ENCODE data around the gene ZBTB33. TPM values are rescaled to one million over a fixed set of nuclear protein-coding genes. Genes with fewer than 3 reads are reported as not detected.

Gene ZBTB33
- total and polyA plus RNA-seq, 8 donors: 1.7 to 12.0 (median 6.0) TPM

DNA sequence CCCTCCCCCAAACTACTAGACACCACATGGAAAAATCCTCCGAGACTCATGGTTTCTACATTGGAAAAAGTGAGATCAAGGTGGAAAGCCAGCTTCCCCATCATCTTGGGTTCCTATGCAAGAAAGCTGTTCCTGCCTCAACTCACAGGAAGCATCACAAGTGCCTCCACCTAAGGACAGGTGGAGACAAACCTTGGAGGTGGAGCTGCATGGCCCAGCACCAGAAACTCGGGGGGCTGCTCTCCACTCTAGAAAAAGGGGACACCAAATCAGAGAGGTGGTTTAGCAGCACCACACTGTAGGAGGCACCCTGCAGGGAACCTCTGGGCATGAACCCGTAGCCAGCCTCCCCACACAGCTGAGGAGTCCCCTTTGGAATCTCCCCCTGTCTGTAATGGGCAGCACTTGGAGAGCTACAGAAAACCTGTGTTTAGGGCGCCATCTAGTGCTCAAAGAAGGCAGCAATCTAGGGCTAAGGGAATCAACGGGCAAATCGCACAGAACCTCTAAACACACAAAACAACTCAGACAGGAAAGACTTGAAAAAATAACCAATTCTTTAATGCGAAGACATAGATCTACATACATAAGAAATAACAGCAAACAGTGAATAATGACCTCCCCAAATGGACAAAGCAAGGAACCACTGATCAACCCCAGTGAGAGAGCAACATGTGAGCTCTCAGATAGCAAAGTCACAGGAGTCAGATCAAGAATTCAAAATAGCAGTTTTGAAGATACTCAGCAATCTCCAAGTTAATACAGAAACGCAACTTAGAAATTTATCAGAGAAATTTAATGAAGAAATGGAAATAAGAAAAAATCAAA, 37.0 kb upstream of the ZBTB33 start:
- no peaks in the 10 kb centered on the region for H3K36me3 ChIP-seq
- peak; percentile 79 for FAIRE-seq
- no peak overlapping the region for H3K4me3 ChIP-seq
- intact Hi-C loops (cut with DNase I): loop anchor here in 2 of 3 donors (10.0 kb wide), 2 partner anchors 109 to 119 kb away; no protein-coding TSS in a partner anchor
- peaks cover 0 to 9% (median 0%) of the 10 kb centered on the region in 4 donors for H3K27me3 ChIP-seq
- peak in 4 of 6 donors; percentile 11 to 65 (median 42) for DNase-seq
- TF ChIP-seq, protein P1, sequence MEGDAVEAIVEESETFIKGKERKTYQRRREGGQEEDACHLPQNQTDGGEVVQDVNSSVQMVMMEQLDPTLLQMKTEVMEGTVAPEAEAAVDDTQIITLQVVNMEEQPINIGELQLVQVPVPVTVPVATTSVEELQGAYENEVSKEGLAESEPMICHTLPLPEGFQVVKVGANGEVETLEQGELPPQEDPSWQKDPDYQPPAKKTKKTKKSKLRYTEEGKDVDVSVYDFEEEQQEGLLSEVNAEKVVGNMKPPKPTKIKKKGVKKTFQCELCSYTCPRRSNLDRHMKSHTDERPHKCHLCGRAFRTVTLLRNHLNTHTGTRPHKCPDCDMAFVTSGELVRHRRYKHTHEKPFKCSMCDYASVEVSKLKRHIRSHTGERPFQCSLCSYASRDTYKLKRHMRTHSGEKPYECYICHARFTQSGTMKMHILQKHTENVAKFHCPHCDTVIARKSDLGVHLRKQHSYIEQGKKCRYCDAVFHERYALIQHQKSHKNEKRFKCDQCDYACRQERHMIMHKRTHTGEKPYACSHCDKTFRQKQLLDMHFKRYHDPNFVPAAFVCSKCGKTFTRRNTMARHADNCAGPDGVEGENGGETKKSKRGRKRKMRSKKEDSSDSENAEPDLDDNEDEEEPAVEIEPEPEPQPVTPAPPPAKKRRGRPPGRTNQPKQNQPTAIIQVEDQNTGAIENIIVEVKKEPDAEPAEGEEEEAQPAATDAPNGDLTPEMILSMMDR (IDR thresholded peaks at IDR 0.05): peak; percentile 65 to 79 (median 74)
- no peaks in the 10 kb centered on the region for H3K9me3 ChIP-seq
- H3K27ac ChIP-seq: no peak overlapping the region
- no peaks in the 10 kb centered on the region for H3K4me1 ChIP-seq
- ATAC-seq: peak; percentile 40 to 85 (median 84)
- WGBS, 2 donors: 18 to 24% methylated on average over 8 of the region's 8 CpGs

DNA sequence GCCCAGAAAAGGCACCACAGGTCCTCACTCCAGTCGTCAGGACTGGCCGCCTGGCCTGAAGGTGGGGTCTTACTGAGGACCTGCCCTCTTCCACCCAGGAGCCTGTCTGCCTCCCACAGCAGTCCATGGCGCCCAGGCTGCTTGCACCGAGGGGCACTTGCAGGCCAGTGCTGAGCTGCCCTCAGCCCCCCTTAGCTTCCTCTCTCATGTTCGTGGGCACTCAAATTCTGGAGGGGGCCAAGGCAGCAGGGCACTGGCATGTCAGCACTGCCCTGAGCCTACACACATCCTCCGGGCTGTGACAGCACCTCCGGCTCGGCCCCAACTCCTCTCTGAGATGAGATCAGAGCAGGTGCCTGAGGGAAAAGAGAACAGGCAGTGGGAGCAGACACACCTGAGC, 27.2 kb upstream of the ZBTB33 start:
- ATAC-seq: no peak

DNA sequence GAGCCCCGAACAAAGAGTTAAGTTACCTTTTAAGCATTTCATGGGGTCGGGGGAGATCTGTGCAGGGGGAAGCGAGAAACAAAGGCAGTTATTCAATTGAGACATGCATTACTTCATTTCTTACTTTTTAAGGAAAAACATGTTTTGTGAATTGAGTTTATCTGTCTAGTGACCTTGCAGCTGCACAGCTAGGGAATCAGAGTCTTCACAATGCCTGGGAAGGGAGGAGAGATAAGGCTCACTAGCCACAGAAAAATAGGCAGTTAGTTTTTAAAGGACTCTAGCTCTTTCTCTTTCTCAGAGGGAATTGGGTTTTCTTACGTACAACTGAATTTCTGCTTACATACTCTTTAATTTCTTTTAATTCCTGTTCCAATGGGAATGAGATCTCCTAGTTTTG, 26.2 kb upstream of the ZBTB33 start:
- intact Hi-C loops (cut with DNase I): no loop called here
- TF ChIP-seq, protein P1 (IDR thresholded peaks at IDR 0.05): no peak
- ATAC-seq (no peak), FAIRE-seq (no peak), DNase-seq (no peak)
- H3K4me1 ChIP-seq: no peaks in the 10 kb centered on the region
- no peaks in the 10 kb centered on the region for H3K27me3 ChIP-seq
- H3K27ac ChIP-seq: no peak overlapping the region
- no peaks in the 10 kb centered on the region for H3K9me3 ChIP-seq
- 77 to 88% methylated on average over 4 of the region's 4 CpGs for WGBS, 2 donors
- no peaks in the 10 kb centered on the region for H3K36me3 ChIP-seq
- no peak overlapping the region for H3K4me3 ChIP-seq

More for the DNA sequence above, 27.2 kb upstream of the ZBTB33 start:
- peak in 1 of 6 donors; percentile 61 for DNase-seq
- 89 to 94% methylated on average over 8 of the region's 8 CpGs for WGBS, 2 donors
- Histone ChIP-seq H3K27me3 (no peaks in the 10 kb centered on the region), H3K27ac (no peak overlapping the region), H3K4me3 (no peak overlapping the region), H3K36me3 (no peaks in the 10 kb centered on the region), H3K9me3 (no peaks in the 10 kb centered on the region), H3K4me1 (no peaks in the 10 kb centered on the region)
- TF ChIP-seq, protein P1 (IDR thresholded peaks at IDR 0.05): no peak
- intact Hi-C loops (cut with DNase I): no loop called here
- no peak for FAIRE-seq

DNA sequence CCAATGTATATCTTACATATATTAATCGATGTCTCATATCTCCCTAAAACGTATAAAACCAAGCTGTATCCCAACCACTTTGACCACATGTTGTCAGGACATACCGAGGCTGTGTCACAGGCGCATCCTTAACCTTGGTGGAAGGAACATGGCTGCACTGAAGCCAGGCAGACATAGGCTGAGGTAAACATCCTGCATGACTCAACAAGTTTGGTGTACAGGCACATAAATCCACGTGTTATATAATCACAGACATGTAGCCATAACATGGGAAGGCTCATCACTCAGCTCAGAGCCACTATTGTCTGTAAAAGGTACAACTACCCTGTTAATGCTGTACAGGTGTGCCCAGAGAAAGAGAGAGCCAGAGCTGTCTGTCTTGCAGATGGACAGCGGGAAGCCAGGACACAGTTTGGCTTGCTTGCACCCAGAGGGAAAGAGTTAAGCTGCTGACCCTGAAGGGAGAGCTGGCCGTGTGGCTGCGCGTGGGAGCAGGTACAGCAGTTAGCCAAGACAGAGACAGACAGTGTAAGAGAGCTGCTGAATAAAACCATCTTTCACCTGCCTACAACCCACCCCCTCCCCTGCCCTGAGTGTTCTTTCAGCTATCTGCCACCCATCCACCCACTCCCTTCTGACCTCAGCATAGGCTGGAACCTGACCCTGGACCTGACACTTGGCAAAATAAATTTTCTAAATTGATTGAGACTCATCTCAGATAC, 22.3 kb upstream of the ZBTB33 start:
- Histone ChIP-seq H3K27ac (no peak overlapping the region), H3K9me3 (no peaks in the 10 kb centered on the region), H3K27me3 (peaks cover 0 to 4% (median 0%) of the 10 kb centered on the region in 4 donors), H3K4me3 (no peak overlapping the region), H3K36me3 (no peaks in the 10 kb centered on the region), H3K4me1 (no peaks in the 10 kb centered on the region)
- ATAC-seq: no peak
- 58 to 65% methylated on average over 9 of the region's 9 CpGs for WGBS, 2 donors
- DNase-seq: no peak
- intact Hi-C loops (cut with DNase I): no loop called here
- TF ChIP-seq, protein P1 (IDR thresholded peaks at IDR 0.05): no peak
- FAIRE-seq: no peak

Measured in pancreas (tissue), 10 donors.